NT2/D1 (cell line): Measurements from ENCODE around the gene PI4KA.

Experiments
- SUZ12 ChIP-seq: IDR thresholded peaks from 2 replicates; pipeline ENCODE4 v1.6.1; 2011; ENCODE audit not compliant: insufficient read length, insufficient read depth; ENCODE audit errors: extremely low read depth
- ZNF274 ChIP-seq: IDR thresholded peaks from 2 replicates; pipeline ENCODE4 v1.6.1; 2011; ENCODE audit warnings: mild to moderate bottlenecking, low read depth, low read length

GRCh38 chr22:20727118-20728015 is 131.2 kb downstream of the PI4KA start:
- TF ChIP-seq SUZ12 (no peak), ZNF274 (no peak)
